Esophagus squamous epithelium (tissue), 5 donors: Measurements from ENCODE around the gene ZBTB43. TPM values are rescaled to one million over a fixed set of nuclear protein-coding genes. Genes with fewer than 3 reads are reported as not detected.
"Not testable (repeated sequence)": the region's sequence is repeated elsewhere in the genome, so short reads cannot be mapped to it uniquely, and the experiment has no call there.

Source experiments
- DNase-seq: peaks from one replicate; lab custom pipeline; 2025; lab: John Stamatoyannopoulos, UW
- H3K27ac ChIP-seq, 4 donors: fragments of 200-600 bp; sonication (generic); one replicate each; pipeline ENCODE4 v1.5.1; 2016 to 2019; ENCODE audit warnings: mild to moderate bottlenecking in 1 of 4
- H3K27me3 ChIP-seq, 4 donors: fragments of 200-600 bp; sonication (generic); 1 replicate in 3 of 4; 2 replicates in 1 of 4; pipeline versions ENCODE4 v1.5.1 to v1.6.0; 2017 to 2021; ENCODE audit warnings: antibody characterized with exemption in 1 of 4
- H3K36me3 ChIP-seq, 3 donors: fragments of 200-600 bp; sonication (generic); one replicate each; pipeline ENCODE4 v1.5.1; 2016 to 2019
- H3K4me1 ChIP-seq, 3 donors: fragments of 200-600 bp; sonication (generic); one replicate each; pipeline ENCODE4 v1.5.1; 2017 to 2019
- H3K4me3 ChIP-seq, 4 donors: fragments of 200-600 bp; sonication (generic); 1 replicate in 3 of 4; 2 replicates in 1 of 4; pipeline ENCODE4 v1.5.1; 2016 to 2019; ENCODE audit warnings: mild to moderate bottlenecking in 2 of 4, moderate library complexity in 1 of 4
- H3K9me3 ChIP-seq, 3 donors: fragments of 200-600 bp; sonication (generic); one replicate each; pipeline ENCODE4 v1.5.1; 2016 to 2019
- POLR2A ChIP-seq, 4 donors: fragments of 450-650 bp; IDR thresholded peaks; one replicate each; pipeline ENCODE4 v1.6.1; 2017; ENCODE audit warnings: antibody characterized with exemption in 4 of 4, mild to moderate bottlenecking in 4 of 4, moderate library complexity in 3 of 4
- WGBS, 2 donors: methylation state at CpG; one replicate each; pipeline ENCODE4 v1.1.5; 2018; 5-methylcytosine and 5-hydroxymethylcytosine counted together
- intact Hi-C: fragments of 100-400 bp; cut with DNase I; formaldehyde crosslinking; loops from one replicate; pipeline ENCODE4 v1.15.0; 2022
- total RNA-seq, 4 donors: library from RNA; depleted of rRNA; stranded (reverse); fragments of >200 nt; gene quantifications; one replicate each; pipeline ENCODE4 v1.1.0, GENCODE V29; 2016
- TF ChIP-seq, protein P1 (sequence below), 6 experiments: fragments of 450-650 bp in 4 of 6; fragments of 200-600 bp in 2 of 6; sonication (generic) in 2 of 6; IDR thresholded peaks; one replicate each; pipeline ENCODE4 v1.5.1; 2016 to 2019; ENCODE audit warnings: antibody characterized with exemption in 6 of 6, mild to moderate bottlenecking in 4 of 6, moderate library complexity in 4 of 6
- donor health status: DM: yes; HTN: yes; CAD: no.

ZBTB43 gene
- total RNA-seq, 4 donors from 2014 or later = 9.9 to 14.3 (median 12.9) TPM

DNA sequence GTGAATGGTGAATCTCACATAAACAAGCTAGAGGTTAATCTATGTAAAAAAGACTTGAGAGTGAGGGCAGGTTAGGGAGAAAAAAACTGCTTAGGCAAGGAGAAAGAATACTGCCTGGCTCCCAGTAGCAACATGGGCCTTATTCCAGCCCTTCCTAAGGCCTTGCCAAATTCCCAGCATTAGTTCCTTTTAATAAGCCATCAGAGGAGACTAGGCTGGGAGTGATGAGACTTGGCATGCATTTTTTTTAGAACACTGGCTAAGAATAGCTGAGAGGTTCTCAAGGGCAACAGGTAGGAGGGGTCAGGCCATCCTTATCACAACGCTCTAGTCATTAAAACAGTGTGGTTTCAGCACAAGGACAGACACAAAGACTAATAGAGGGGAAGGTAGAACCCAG is 20.9 kb upstream of the ZBTB43 start:
- WGBS, 2 donors = 53 to 62% methylated on average over 1 of the region's 1 CpG
- Histone ChIP-seq H3K27me3 (peaks cover 0 to 76% (median 0%) of the 10 kb centered on the region in 4 donors), H3K36me3 (no peaks in the 10 kb centered on the region), H3K4me1 (peaks cover 6 to 28% (median 11%) of the 10 kb centered on the region in 3 donors), H3K27ac (no peak overlapping the region), H3K4me3 (no peak overlapping the region), H3K9me3 (no peaks in the 10 kb centered on the region)
- DNase-seq = no peak
- intact Hi-C loops = loop anchor here (2.0 to 5.0 kb wide), 2 partner anchors 79 to 172 kb away; partner anchors contain the start of gene LMX1B
- TF ChIP-seq, protein P1, sequence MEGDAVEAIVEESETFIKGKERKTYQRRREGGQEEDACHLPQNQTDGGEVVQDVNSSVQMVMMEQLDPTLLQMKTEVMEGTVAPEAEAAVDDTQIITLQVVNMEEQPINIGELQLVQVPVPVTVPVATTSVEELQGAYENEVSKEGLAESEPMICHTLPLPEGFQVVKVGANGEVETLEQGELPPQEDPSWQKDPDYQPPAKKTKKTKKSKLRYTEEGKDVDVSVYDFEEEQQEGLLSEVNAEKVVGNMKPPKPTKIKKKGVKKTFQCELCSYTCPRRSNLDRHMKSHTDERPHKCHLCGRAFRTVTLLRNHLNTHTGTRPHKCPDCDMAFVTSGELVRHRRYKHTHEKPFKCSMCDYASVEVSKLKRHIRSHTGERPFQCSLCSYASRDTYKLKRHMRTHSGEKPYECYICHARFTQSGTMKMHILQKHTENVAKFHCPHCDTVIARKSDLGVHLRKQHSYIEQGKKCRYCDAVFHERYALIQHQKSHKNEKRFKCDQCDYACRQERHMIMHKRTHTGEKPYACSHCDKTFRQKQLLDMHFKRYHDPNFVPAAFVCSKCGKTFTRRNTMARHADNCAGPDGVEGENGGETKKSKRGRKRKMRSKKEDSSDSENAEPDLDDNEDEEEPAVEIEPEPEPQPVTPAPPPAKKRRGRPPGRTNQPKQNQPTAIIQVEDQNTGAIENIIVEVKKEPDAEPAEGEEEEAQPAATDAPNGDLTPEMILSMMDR (IDR thresholded peaks at IDR 0.05) = no peak
- TF ChIP-seq POLR2A (IDR thresholded peaks at IDR 0.05) = no peak

DNA sequence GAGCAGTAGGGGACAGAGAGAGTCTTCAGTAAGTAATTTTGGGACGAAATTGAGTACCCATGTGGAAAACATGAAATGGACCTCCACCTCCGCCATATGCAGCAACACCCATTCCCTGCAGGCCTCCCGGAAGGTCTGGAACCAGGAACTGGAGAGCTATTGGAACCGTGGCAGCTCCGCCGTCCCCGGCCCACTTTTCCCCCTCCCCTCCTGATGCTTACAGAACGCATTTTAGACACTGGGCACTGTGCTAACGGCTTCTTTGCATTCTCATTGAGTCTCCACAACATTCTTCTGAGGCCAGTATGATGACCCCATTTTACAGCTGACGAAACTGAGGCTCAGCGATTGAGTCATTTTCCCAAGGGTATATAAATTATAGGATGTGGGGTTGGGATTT is 20.4 kb upstream of the ZBTB43 start:
- H3K4me1 ChIP-seq = peaks cover 6 to 33% (median 11%) of the 10 kb centered on the region in 3 donors
- H3K27me3 ChIP-seq = peaks cover 0 to 75% (median 0%) of the 10 kb centered on the region in 4 donors
- H3K27ac ChIP-seq = no peak overlapping the region
- H3K9me3 ChIP-seq = no peaks in the 10 kb centered on the region
- WGBS, 2 donors = 93% methylated on average over 11 of the region's 11 CpGs
- H3K36me3 ChIP-seq = no peaks in the 10 kb centered on the region
- intact Hi-C loops = loop anchor here (5.0 kb wide), 1 partner anchor 172 kb away; the partner anchor contains the start of gene LMX1B
- H3K4me3 ChIP-seq = no peak overlapping the region
- no peak for TF ChIP-seq POLR2A (IDR thresholded peaks at IDR 0.05)
- TF ChIP-seq, protein P1 (IDR thresholded peaks at IDR 0.05) = no peak
- DNase-seq = no peak

DNA sequence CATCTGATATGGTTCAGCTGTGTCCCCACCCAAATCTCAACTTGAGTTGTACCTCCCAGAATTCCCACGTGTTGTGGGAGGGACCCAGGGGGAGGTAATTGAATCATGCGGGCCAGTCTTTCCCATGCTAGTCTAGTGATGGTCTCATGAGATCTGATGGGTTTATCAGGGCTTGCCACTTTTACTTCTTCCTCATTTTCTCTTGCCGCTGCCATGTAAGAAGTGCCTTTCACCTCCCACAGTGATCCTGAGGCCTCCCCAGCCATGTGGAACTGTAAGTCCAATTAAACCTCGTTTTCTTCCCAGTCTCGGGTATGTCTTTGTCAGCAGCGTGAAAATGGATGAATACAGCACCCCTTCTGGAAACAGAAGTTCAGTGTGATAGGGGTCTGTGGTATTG is 20.0 kb upstream of the ZBTB43 start:
- H3K27ac ChIP-seq, DNase-seq, H3K36me3 ChIP-seq, H3K4me3 ChIP-seq, H3K9me3 ChIP-seq: not testable (repeated sequence)
- peaks cover 0 to 75% (median 0%) of the 10 kb centered on the region in 4 donors for H3K27me3 ChIP-seq
- intact Hi-C loops = loop anchor here (5.0 kb wide), 1 partner anchor 173 kb away; the partner anchor contains the start of gene LMX1B
- peaks cover 6 to 33% (median 11%) of the 10 kb centered on the region in 3 donors for H3K4me1 ChIP-seq
- 77% methylated on average over 4 to 6 of the region's 6 CpGs for WGBS, 2 donors

DNA sequence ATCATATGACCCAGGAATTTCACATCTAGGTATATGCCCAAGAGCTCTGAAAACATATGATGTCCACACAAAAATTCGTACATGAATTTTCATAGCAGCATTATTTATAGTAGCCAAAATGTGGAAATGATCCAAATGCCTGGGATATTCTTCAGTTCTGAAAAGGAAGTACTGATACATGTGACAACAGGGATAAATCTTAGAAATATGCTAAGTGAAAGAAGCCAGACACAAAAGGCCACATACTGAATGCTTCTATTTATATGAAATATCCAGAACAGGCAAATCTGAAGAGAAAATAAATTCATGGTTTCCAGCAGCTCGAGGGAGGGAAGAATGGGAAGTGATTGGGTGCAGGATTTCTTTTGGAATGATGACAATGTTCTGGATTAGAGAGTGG is 16.8 kb upstream of the ZBTB43 start:
- DNase-seq = no peak
- intact Hi-C loops = no loop called here
- no peaks in the 10 kb centered on the region for H3K9me3 ChIP-seq
- WGBS, 2 donors = 16 to 22% methylated on average over 2 of the region's 2 CpGs
- peaks cover 16 to 46% (median 16%) of the 10 kb centered on the region in 3 donors for H3K4me1 ChIP-seq
- H3K36me3 ChIP-seq = no peaks in the 10 kb centered on the region
- H3K27ac ChIP-seq = no peak overlapping the region
- H3K4me3 ChIP-seq = no peak overlapping the region
- H3K27me3 ChIP-seq = peaks cover 0 to 73% (median 0%) of the 10 kb centered on the region in 4 donors
- TF ChIP-seq POLR2A (IDR thresholded peaks at IDR 0.05) = no peak
- TF ChIP-seq, protein P1 (IDR thresholded peaks at IDR 0.05) = no peak

DNA sequence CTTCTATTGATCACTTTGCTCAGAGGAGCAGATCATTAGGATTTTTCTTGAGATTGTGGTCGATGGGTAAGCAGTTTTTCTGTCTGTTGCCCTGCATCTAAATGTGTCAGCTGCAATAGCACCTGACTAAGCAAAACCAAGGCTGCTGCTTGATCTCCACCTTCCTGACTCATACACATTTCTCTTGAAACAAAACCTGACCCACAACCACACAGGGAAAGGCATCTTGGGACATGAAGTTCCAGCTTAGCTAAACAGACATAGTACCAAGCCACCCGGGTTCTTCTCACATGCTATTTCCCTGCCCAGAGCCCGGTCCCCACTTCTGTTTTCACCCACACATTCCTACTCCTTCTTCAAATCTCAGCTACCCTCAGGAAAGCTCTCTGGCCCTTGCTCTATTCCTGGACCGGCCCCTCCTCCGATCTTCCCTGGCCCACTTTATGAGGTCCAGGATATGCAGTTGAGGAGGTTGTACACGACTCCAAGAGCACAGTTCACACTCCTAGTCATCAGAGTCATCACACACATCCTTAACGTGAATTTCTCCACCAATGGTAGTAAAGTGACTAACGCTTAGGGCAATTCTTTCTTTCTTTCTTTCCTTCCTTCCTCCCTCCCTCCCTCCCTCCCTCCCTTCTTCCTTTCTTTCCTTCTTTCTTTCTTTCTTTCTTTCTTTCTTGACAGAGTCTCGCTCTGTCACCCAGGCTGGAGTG is 16.0 kb upstream of the ZBTB43 start:
- no peaks in the 10 kb centered on the region for H3K9me3 ChIP-seq
- peaks cover 16 to 49% (median 20%) of the 10 kb centered on the region in 3 donors for H3K4me1 ChIP-seq
- no peaks in the 10 kb centered on the region for H3K36me3 ChIP-seq
- H3K27me3 ChIP-seq = peaks cover 0 to 73% (median 0%) of the 10 kb centered on the region in 4 donors
- 53% methylated on average over 9 of the region's 9 CpGs for WGBS, 2 donors
- DNase-seq = no peak
- intact Hi-C loops = no loop called here
- no peak overlapping the region for H3K4me3 ChIP-seq
- H3K27ac ChIP-seq = no peak overlapping the region
- TF ChIP-seq, protein P1 (IDR thresholded peaks at IDR 0.05) = no peak
- no peak for TF ChIP-seq POLR2A (IDR thresholded peaks at IDR 0.05)
